ENCODE data around the gene PCCA.
"Not testable (repeated sequence)": the region's sequence is repeated elsewhere in the genome, so short reads cannot be mapped to it uniquely, and the experiment has no call there.

PCCA gene

DNA sequence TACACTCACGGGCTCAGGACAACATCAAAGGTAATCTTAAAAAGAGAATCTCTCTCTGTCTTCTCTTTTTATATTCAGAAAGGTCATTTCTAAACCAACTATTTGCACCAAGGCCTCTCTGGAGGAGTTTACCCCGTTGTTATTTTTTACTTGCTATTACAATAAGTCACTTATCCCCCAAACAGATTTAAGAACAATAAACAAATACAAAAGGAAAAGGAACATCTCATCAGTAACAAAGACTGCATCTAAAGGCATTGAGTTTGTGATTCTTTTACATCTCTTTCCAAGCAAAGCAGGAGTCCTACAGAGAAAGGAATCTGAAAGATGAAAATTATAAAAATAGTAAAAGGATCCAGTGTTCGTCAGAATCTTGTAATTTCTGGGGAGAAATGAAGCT lies 424.3 kb downstream of the PCCA start:
- Mint-ChIP-seq H3K4me1 (peaks cover 24% of the 10 kb centered on the region), H3K4me3 (no peak overlapping the region), H3K36me3 (no peaks in the 10 kb centered on the region), H3K27ac (no peak overlapping the region), H3K9me3 (no peaks in the 10 kb centered on the region)
- DNase-seq (ENCODE audit: low spot score in 2 of 2) (no peak), ATAC-seq (no peak)

DNA sequence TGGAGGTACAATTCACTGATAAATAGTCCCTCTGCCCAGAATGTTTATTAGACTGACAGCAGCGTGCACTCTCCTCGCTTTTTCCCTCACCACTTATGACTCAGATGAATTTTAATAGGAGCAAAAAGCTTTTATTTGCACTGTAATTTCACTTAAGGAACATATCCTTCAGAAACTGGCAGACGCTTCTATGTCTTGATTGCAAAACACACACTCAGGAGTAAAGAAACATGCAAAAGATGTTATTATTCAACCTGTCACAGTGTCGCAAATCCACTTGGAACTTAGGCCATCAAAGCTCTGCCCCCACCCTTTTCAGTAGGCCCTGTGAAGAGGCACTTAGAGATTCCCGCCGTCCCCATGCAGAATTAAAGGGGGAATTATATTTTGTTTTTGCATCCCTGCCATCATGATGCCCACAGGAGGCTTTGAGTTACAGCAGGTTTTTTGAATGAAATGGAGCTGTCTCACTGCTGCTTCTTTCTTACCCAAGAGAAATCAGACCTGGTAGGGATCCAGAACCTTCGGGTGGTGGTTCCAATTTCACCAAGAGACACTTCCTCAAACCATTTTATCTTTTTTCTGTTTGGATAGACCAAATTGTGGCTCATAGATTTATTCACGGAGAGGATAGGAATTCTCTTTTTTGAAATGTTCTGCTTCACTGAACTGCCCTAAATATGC lies 425.2 kb downstream of the PCCA start:
- no peaks in the 10 kb centered on the region for H3K36me3 Mint-ChIP-seq
- no peaks in the 10 kb centered on the region for H3K9me3 Mint-ChIP-seq
- H3K4me1 Mint-ChIP-seq: peaks cover 26% of the 10 kb centered on the region
- H3K4me3 Mint-ChIP-seq: no peak overlapping the region
- H3K27ac Mint-ChIP-seq: no peak overlapping the region
- DNase-seq (ENCODE audit: low spot score in 2 of 2): no peak
- no peak for ATAC-seq

DNA sequence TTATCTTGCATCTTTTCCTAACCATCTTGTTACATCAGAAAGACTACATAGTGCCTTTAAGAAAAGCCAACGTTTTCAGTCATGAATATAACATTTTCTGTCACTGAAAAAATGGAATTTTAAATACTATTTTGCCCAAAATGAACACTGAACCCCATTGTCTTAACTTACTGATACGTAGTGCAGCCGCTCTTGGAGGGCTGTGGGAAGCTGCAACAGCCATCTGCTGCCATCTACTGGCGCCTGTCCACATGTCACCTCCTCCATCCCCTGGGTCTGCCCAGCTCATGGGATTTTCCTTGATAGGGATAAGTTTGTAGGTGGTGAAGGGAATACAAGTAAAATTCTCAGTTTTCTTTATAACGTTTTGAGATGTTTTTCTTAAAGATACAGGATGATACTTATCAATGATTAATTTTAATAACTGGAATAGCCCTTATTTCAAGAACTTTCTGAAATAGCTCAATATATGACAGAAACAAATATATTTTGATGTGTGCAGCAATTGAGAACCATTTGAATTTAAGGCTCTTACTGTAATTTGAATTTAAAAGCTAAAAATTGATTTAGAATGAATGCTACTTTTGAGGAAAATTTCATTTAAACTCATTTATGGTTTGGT lies 426.0 kb downstream of the PCCA start:
- Mint-ChIP-seq H3K4me3 (no peak overlapping the region), H3K36me3 (no peaks in the 10 kb centered on the region), H3K9me3 (no peaks in the 10 kb centered on the region), H3K27ac (no peak overlapping the region), H3K4me1 (peaks cover 26% of the 10 kb centered on the region)
- peak; percentile 52 to 79 for DNase-seq (ENCODE audit: low spot score in 2 of 2)
- peak; percentile 90 for ATAC-seq

DNA sequence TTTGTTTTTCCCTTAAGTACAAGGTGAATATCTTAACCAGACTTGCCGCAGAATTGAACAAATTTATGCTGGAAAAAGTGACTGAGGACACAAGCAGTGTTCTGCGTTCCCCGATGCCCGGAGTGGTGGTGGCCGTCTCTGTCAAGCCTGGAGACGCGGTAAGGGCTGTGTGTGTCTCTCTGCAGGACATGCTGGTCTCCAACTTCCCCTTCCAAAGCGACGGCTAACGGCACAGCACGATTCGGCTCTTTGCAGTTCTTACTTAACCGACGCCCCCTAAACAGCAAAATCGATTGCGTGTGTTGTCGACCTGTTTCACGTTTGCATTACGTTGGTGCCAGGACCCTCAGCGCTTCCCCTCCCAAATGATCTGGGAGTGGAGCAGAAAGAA lies 426.5 kb downstream of the PCCA start:
- ATAC-seq: no peak

DNA sequence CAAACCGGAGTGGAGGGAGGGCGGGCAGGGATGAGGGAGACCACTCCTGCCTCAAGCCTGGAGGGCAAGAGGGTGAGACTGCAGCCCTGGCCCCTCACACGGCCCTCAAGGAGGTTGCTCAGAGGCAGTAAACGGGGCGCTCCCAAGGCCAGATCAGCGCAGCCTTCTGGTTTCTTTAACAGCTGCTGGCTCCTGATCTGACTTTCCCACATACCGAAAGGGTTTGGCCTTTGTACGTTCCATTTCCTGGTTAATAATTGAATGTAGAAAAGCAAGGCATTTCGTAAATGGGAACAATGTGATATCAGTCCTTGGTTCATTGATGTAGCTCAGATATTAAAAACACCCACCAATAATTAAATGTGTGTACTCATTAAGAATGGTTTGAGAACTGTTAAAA lies 428.2 kb downstream of the PCCA start:
- H3K27ac Mint-ChIP-seq: no peak overlapping the region
- DNase-seq (ENCODE audit: low spot score in 2 of 2) (no peak), ATAC-seq (no peak)
- no peaks in the 10 kb centered on the region for H3K9me3 Mint-ChIP-seq
- peaks cover 16% of the 10 kb centered on the region for H3K4me1 Mint-ChIP-seq
- peak overlapping the region; percentile 30 for H3K4me3 Mint-ChIP-seq
- H3K36me3 Mint-ChIP-seq: no peaks in the 10 kb centered on the region

More for the DNA sequence above, 426.5 kb downstream of the PCCA start:
- DNase-seq (ENCODE audit: low spot score in 2 of 2): no peak
- no peaks in the 10 kb centered on the region for H3K36me3 Mint-ChIP-seq
- H3K4me1 Mint-ChIP-seq: peaks cover 26% of the 10 kb centered on the region
- H3K4me3 Mint-ChIP-seq: no peak overlapping the region
- H3K9me3 Mint-ChIP-seq: no peaks in the 10 kb centered on the region
- H3K27ac Mint-ChIP-seq: no peak overlapping the region

DNA sequence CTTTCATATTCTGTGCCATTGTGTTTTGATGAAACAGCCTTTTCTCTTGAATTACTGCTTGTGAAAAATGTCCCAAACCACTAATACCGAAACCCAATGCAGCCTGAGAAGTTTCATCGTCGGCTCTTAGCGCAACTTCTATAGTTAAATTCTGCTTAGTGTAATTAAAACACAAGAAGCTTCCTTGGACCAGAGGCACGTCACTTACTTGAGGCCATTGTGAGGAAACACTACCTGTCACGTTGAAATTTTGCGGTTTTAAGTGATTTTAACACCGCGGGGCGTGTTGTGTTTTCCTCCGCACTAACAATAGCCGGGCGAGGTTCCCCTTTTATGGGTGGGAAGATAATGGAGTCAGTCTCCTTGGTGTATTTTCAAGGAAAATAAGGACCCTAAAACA lies 428.8 kb downstream of the PCCA start:
- Mint-ChIP-seq H3K27ac (no peak overlapping the region), H3K9me3 (no peaks in the 10 kb centered on the region), H3K4me1 (peaks cover 16% of the 10 kb centered on the region), H3K36me3 (no peaks in the 10 kb centered on the region), H3K4me3 (peak overlapping the region; percentile 30)
- DNase-seq (ENCODE audit: low spot score in 2 of 2) (no peak), ATAC-seq (peak; percentile 63)

DNA sequence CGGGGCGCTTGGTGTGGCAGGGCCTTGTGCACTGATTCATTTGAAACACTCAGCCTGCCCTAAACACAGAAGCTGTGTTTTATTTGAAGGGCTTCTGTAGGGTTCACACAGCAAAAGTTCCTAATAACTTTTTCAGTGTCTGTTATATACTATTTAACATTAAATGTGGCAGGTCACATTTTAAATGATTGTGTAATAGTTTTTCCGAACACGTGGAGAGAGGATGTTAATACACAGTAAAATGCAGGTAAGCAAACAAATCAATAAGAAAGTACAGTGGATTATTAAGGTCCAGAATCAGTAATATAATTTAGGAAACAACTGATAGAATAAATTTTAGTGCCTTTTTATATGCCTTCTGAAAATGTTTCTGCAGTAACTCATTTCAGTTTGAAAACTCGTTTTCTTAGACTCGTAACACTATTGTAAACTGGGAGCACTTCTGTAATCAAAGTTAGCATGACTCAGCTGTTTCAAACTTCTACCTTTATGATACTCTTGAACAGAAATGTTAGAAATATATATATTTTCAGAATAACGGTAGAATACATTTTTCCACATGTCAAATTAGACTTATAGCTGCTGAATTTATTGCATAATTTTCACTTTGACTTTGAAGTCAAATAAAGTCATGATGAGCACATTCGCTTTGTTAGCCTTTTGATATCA lies 429.6 kb downstream of the PCCA start:
- Mint-ChIP-seq H3K4me3 (no peak overlapping the region), H3K4me1 (peaks cover 16% of the 10 kb centered on the region), H3K9me3 (no peaks in the 10 kb centered on the region), H3K36me3 (no peaks in the 10 kb centered on the region), H3K27ac (no peak overlapping the region)
- no peak for ATAC-seq
- DNase-seq (ENCODE audit: low spot score in 2 of 2): no peak

DNA sequence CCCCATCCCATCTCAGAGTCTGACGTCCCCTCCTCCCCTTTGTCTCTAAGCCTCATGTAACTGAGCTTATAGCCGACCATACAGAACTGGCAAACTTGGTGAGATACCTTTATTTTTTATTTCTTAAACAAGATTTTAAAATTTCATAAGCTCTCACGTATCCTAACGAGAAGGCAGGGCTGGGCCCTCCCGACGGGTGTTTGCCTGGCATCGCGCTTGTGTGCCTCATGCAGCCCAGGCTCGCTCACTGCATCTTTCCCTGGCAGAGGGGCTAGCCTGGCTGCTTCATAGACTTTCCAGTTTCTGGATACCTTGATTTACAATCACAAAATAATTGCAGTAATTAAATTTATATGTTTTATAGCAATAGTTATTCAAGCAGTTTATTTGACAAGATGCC lies 430.7 kb downstream of the PCCA start:
- no peak overlapping the region for H3K27ac Mint-ChIP-seq
- no peaks in the 10 kb centered on the region for H3K9me3 Mint-ChIP-seq
- H3K4me3 Mint-ChIP-seq: no peak overlapping the region
- H3K36me3 Mint-ChIP-seq: no peaks in the 10 kb centered on the region
- ATAC-seq (no peak), DNase-seq (ENCODE audit: low spot score in 2 of 2) (no peak)
- H3K4me1 Mint-ChIP-seq: peaks cover 14% of the 10 kb centered on the region

DNA sequence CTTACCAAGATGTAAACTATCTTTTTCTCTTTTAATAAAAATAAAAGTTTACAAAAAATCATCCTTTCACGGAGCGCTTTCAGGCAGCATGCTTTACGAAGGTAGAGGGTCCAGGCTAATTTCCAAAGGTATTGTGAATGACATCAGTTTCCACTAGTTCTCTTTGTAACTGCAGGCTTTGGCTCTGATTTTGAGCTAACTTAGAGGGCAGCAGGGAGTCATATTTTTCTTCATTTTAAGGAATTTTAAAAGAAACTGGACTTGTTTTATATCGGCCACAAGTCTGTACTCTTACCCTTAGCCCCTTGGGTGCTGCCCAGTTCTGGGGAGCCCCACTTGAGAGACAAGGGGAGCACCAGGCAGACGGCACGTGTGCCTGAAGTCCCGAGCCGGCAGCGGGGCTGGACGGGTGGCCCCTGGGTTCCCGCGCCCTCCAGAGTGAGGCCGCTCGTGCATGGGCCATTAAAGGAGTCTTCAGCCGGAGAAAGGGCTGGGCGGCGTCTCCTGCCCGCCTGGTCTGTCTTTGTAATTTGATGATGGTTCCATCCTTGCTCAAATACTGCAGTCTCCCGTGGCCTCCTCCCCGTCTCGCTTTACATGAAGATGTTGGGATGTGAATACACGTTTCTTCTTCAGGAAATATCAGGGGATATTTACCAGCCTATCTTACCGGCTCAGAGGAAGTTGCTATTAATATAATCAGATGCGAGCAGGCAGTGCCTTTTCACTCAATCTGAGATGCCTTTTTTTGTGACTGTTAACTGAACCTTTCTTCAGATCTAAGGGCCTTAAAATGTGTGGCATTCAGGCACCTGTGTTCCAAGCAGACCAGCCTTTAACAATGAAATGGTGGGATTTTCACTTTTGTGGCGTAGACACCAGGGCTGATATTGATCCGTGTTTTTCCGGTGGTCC lies 432.3 kb downstream of the PCCA start:
- ATAC-seq (no peak), DNase-seq (ENCODE audit: low spot score in 2 of 2) (no peak)
- Mint-ChIP-seq H3K4me1 (peaks cover 12% of the 10 kb centered on the region), H3K9me3 (no peaks in the 10 kb centered on the region), H3K4me3 (peak overlapping the region; percentile 5), H3K27ac (no peak overlapping the region), H3K36me3 (no peaks in the 10 kb centered on the region)

DNA sequence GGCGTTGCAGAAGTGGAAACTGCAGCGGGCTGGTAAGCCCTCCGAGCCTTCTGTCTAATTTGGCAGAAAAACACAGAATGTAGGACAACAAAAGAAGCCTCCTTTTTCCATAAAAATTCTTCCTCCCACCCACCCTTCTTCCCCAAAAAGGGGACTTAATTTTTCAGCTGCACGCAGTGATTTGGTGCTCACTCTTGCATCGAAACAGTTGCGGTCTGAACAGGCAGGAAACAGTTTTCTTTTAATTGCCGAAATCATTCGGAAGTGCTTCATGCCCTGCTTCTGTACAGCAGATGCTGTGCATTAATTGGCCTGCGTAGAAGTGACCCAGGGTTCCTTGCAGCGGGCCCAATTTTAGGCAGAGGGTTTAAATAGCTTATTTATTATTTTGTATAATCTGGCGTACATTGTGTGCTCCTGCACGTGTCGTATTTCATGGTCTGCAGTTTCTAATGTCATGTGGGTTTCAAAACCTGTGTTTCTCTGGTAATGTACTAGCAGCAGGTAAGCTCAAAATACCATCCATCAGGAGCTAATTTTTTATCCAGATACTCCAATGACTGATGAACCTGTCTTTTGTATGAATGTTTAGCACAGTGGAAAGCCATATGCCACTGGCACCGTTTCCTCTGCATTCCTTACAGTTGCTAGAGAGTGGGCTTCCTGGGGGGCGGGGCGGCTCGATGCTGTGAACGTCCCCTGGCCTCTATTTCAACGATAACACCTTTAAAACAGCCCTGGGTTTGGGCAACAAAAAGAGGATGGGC lies 433.1 kb downstream of the PCCA start:
- Mint-ChIP-seq H3K4me1 (peaks cover 12% of the 10 kb centered on the region), H3K9me3 (no peaks in the 10 kb centered on the region), H3K27ac (no peak overlapping the region), H3K36me3 (no peaks in the 10 kb centered on the region), H3K4me3 (peak overlapping the region; percentile 5)
- DNase-seq (ENCODE audit: low spot score in 2 of 2): no peak
- no peak for ATAC-seq

DNA sequence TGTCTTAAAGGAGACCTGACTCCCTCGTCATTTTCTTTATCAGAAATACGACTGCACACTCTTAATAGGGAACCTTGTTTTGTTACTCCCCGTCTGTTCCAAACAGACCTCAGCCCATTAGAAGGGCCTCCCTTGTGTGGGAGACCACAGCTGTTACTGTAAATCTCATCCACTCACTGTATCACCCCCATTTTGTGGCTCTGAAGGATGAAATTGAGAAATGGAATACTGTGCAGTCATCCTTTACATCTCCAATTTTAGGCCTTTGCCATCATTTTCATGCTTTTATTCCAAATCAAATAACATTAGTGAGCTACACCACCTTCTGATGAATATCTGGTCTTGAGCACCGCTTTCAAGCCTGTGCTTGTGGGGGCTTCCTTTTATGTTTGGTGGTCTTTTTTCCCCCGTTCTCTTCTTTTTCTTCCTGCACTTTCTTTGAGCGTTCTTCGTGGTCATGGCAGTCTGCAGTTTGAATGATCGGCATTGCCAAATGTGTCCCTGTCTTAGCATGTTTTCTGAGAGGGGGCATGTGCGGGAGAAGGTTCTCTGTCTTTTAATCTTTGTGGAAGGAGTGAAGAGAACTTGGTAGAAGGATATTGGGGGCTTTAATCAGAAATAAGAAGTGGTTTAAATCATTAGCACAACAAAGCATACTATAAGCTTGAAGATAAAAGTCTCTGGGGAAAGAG lies 433.9 kb downstream of the PCCA start:
- Mint-ChIP-seq H3K4me1 (peaks cover 6% of the 10 kb centered on the region), H3K4me3 (no peak overlapping the region), H3K27ac (no peak overlapping the region), H3K9me3 (no peaks in the 10 kb centered on the region), H3K36me3 (no peaks in the 10 kb centered on the region)
- ATAC-seq (no peak), DNase-seq (ENCODE audit: low spot score in 2 of 2) (no peak)

DNA sequence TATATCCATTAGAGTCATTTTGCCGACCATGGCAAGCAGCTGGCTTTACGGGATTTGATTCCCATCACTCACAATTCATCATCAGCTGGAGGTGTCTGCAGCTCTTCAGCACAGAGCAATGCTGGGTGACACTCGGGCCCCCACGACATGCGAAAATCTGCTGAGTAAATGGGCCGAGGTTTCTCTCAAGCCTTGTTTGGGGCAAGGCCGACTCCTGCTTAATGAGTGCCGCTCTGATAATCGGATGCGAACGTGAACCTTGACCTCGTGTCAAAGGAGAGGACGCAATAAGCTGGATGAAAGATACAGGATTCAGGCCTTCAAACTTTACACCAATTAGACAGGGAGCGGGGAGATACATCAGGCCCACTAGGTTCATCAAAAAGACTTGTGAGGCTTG lies 434.5 kb downstream of the PCCA start:
- DNase-seq (ENCODE audit: low spot score in 2 of 2): no peak
- H3K4me3 Mint-ChIP-seq: no peak overlapping the region
- ATAC-seq: no peak
- H3K9me3 Mint-ChIP-seq: no peaks in the 10 kb centered on the region
- no peaks in the 10 kb centered on the region for H3K36me3 Mint-ChIP-seq
- H3K27ac Mint-ChIP-seq: no peak overlapping the region
- no peaks in the 10 kb centered on the region for H3K4me1 Mint-ChIP-seq

DNA sequence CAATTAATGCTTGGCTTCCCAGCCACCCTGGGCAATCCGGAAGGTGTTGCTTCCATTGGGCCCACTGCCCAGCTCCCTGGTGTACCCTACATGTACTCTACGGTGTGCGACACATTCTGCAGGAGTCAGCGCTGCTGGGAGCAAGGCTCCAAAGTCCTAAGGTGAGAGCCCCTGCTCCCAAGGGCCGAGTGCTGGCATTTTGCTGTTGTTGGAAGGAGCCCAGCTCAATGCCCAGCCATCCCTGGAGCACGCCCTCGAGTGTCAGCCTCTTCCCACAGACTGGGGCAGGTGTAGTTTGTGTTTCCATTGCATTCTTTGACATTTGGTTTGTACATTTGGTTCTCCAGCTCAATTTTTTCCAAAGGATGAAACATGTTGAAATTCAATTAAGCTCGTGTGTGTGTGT lies 435.1 kb downstream of the PCCA start:
- Mint-ChIP-seq H3K36me3 (no peaks in the 10 kb centered on the region), H3K27ac (no peak overlapping the region)

DNA sequence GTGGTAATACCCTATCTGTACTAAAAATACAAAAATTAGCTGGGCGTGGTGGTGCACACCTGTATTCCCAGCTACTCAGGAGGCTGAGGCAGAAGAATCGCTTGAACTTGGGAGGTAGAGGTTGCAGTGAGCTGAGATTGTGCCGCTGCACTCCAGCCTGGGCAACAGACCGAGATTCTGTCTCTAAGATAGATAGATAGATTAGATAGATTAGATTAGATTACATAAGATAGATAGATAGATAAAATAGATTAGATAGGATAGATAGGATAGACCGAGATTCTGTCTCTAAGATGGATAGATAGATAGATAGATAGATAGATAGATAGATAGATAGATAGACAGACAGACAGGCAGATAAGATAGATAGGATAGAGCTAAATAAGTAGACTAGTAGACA lies 435.8 kb downstream of the PCCA start:
- not testable (repeated sequence) for H3K4me1 Mint-ChIP-seq, ATAC-seq

More for the DNA sequence above, 435.1 kb downstream of the PCCA start:
- DNase-seq (ENCODE audit: low spot score in 2 of 2) (no peak), ATAC-seq (no peak)
- Mint-ChIP-seq H3K9me3 (no peaks in the 10 kb centered on the region), H3K4me1 (no peaks in the 10 kb centered on the region), H3K4me3 (no peak overlapping the region)

More for the DNA sequence above, 435.8 kb downstream of the PCCA start:
- not testable (repeated sequence) for H3K36me3 Mint-ChIP-seq; H3K27ac Mint-ChIP-seq; H3K4me3 Mint-ChIP-seq; H3K9me3 Mint-ChIP-seq; DNase-seq (ENCODE audit: low spot score in 2 of 2)

Data from stimulated activated effector memory CD8-positive, alpha-beta T cell treated with anti-CD3 and anti-CD28 coated beads, Interleukin-12 subunit alpha, Interleukin-12 subunit beta, amount 100 ng/mL, for 72 hours (primary cell).